NOMO-1 treated with dmso at 0.1 percent for 144 hours (cell line): Measurements from ENCODE around the gene CFAP97.
"Not testable (repeated sequence)": the region's sequence is repeated elsewhere in the genome, so short reads cannot be mapped to it uniquely, and the experiment has no call there.

Experiments used
- DNase-seq: peaks from one replicate; lab custom pipeline; 2025; ENCODE audit not compliant: unreplicated experiment; lab: John Stamatoyannopoulos, UW

Gene CFAP97

DNA sequence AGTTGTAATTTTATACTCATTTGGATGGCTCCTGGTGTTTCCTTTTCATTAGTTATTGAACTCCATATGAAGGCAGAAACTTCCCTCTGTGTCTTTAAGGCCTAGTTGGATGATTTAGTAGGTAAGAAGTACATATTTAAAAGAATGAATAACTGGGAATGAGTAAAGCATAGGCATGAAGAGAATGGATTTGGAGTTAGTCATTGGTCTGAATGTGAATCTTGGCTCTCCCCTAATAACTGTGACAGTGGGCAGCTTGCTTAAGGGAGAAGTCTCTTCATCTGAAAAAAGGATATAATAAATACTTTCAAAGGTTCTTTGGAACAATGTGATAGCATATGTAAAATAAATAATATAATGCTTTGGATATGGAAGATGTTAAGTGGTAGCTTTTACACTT is 18.8 kb upstream of the CFAP97 start:
- no peak for DNase-seq

DNA sequence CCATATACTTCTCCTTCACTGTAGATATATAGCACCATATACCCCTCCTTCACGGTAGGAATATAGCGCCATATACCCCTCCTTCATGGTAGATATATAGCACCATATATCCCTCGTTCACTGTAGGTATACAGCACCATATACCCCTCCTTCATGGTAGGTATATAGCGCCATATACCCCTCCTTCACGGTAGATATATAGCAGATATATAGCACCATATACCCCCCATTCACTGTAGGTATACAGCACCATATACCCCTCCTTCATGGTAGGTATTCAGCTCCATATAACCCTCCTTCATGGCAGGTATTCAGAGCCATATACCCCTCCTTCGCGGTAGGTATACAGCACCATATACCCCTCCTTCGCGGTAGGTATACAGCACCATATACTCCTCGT is 18.1 kb upstream of the CFAP97 start:
- DNase-seq = no peak

DNA sequence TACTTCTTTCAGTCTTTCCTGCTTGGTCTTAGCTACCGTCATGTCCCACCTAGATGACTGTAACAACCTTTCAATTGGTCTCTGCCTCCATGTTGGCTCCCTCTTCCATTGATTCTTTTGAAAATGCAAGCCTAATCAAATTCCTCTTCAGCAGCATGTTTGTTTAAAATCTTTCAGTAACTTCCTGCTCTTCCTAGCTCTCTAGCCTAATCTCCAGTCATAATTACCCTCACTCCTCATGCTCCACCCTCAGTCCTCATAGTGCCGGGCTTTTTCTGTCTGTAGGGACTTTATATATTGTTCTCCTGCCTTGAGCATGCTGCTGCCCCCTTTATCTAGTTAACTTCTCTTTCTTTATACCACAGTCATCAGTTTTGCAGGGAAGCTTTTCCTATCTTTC is 17.7 kb upstream of the CFAP97 start:
- no peak for DNase-seq

DNA sequence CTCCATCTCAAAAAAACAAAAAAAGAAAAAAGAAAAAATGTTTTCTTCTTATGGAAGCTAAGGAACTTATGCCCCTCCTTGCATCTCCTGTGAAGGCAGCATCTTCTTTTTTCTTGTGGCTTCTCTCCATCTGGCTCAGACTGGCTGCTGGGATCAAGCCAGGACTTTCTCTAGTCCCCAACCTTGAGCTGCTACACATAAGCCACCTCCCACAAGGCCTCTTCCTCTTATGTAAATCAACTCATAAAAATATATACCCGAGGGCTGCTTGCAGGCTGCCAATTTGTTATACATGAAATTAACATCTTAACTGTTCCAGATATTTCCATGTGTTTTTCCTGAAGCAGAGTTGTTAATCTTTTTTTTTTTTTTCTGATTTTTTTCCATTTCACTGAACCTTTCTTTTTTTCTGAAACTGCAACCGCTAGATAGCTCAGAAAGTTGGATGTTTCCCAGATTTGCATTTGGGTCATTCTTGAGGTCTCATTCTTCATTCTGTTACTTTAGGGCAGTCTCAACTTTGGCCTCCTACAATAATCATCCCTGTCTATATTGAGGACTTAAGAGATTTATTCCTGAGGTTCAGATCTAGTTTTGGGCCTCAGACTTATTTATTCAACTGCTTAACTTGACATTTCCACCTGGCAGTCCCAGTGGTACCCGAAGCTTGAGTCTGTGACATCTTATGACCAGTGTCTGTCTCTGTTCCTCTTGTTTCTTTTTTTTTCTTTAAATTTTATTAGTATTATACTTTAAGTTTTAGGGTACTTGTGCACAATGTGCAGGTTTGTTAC is 15.9 kb upstream of the CFAP97 start:
- DNase-seq = peak; percentile 27

DNA sequence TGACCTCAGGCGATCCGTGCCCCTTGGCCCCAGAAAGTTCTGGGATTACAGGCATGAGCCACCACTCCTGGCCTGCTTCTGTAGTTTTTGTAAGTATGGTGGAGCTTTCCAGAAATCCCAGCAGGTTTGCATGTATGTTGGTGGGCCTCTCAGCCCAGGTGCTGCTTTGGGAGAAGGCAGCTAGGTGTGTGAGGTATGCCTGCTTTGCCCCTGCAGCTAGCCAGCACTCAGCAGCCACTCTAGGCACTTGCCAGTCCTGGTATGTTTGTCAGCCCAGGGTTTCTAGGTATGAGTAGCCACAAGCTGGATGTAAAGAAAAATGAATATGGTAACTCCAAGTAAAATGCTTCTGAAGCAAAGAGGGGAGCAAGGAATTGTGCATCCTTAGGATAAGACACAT is 14.5 kb upstream of the CFAP97 start:
- no peak for DNase-seq

DNA sequence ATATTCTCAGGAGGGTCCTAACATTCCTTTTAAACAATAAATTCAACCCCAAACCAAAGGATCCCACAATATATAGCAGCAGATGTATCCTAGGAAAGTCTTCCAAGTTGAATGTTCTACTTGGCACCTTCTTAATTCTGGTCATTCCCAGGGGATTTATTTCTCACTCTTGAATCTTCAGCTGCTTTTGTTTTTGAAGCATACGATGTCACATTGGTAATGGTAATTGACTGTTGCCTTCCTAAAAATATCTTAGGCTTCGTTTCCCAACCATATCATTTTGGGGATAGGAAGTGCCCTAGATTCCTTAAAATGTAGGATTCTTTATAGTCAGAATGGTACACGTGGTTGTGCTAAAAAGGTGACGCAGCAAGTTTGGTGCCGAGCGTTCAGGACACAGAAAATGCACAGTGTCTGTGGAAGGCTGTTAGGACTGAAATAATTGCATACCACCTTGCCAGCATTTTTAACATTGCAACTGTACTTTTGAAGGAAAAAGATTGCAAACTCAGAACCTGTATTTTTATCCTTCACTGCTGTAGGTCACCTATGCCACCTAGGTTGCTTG is 13.7 kb upstream of the CFAP97 start:
- no peak for DNase-seq

DNA sequence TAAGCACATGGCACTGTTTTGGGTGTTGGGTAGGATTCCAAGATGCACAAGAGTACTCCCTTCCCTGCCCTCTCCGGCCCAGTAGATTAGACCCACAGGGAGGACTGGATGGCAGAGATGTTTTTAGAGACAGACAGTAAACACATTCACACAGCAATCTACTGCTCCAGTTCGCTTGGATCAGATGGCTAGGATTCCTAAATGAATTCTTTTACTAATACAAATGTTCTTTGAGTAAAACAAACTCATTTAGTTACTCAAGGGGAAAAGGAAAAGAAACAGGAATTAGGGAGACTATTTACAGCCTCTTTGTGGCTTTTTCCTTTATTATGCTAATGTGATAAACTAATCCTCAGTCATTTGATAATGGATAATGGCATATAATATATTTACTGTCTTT is 11.5 kb upstream of the CFAP97 start:
- DNase-seq = no peak

DNA sequence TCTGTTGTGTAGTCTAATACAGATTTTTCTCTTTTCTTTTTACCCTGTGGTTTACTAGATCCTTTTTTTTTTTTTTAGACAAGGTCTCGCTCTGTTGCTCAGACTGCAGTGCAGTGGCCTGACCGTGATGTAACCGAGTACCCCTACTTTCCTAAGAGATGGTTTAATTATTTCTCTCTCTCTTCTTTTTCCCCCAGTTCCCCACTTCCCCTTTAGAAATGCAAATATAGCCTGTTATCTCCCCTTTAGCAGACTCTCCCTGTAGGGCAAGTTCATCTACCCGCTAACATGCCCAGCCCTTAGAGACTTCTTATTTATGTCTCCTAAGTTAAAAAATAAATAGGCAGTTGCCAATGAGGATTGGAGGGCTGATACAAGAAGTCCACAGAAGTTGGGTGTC is 10.1 kb upstream of the CFAP97 start:
- peak; percentile 14 for DNase-seq

DNA sequence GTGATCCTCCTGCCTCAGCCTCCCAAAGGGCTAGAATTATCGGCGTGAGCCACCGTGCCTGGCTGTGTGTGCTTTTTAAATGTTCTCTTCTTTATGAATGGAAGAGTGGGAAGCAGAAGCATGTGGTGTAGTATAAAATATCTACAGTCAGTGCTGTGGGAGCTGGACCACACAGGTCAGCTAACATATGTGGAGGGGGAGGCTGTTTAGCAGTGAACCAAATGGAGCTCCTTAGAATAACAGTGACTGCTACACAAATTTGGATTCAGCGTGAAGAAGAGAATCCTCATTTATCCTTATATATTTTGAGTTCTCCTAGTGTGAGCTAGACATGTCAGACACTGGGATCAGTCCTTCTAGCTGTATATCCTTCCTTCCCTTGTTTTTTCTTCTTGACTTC is 8.8 kb upstream of the CFAP97 start:
- DNase-seq = no peak

DNA sequence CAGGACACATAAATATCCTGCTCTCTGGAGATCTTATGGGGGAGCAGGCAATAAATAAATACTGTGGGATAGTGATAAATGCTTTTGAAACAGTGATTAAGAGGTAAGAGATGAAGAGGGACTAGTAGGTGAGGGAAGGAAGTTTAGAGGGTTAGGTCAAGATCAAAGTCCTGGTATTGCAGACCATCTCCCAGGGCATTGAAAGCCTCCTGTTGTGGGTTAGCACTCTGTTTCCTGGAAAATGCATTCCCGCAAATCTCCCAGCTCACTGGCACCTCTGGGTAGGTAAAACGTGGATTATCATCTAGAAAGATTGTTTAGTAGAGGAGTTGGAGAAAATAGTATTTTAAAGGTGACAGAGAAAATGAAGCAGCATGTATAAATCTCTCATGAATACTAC is 7.8 kb upstream of the CFAP97 start:
- DNase-seq = no peak

DNA sequence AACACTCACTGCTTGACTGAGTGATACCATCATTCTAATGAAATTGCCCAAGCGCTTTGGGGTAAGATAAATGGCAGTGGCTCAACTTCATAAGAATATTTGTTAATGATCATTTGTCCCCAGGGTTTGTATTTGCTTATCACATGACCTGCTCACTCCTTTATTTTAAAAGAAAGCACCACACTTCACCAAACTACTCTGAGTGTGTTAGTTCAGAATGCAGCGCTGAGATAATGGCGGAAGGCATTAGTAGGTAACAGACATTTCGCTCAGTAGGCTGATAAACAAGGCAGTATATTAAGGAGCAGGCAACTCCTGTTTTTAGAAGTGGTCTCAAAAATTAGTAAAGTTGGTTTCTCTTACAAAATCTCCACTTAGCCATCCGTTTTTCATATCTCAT is 7.2 kb upstream of the CFAP97 start:
- no peak for DNase-seq

DNA sequence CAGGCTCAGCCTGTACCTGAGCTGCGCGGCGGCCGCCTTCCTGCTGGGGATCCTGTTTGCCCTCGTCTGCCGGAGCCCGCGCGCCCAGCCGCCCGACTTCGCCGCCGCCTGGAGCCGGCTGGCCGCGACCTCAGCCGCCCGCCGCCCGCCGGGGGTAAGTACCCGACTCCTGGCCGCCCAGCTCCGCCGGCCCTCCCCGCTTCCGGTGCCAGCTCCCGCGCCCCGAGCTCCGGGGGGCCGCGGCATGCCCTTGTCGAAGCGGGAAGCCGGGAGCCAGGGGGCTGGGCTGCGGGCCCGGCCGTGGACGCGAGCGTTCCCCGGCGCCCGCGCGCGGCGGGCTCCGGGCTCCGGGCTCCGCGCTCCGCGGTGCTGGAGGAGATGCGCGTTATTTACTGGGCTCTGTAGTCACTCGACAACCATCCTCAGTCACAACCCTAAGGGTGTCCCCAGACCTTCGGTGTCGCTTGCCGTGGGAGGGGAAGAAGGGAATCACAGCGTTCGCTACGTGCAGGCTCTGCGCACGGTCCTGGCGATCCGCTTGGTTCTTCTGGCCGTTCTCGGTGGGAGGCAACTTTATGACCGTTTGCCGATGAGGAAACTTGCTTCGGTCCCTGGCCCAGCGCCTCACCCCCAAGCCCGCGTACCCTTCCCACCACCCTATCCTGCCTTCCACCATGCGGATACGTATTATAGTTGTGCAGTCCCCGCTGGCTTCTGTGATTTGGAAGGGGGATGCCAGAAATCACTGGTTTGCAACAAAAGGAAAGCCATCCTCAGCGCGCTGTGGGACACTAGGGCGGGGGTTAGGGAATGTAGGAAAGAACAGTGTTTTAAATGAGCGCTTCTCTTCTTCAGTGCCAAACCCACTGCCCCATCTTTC is 6.5 kb upstream of the CFAP97 start:
- peak; percentile 5 for DNase-seq

DNA sequence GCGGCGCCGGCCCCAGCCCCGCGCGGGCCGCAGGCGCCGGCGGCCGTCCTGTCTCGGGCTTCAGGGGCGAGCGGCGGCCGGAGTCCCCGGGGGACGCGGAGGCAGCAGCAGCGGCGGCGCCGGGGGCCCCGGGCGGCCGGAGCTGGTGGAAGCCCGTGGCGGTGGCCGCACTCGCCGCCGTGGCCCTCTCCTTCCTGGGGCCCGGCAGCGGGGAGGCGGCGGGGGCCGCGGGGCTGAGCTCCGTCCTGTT is 6.0 kb upstream of the CFAP97 start:
- not testable (repeated sequence) for DNase-seq

DNA sequence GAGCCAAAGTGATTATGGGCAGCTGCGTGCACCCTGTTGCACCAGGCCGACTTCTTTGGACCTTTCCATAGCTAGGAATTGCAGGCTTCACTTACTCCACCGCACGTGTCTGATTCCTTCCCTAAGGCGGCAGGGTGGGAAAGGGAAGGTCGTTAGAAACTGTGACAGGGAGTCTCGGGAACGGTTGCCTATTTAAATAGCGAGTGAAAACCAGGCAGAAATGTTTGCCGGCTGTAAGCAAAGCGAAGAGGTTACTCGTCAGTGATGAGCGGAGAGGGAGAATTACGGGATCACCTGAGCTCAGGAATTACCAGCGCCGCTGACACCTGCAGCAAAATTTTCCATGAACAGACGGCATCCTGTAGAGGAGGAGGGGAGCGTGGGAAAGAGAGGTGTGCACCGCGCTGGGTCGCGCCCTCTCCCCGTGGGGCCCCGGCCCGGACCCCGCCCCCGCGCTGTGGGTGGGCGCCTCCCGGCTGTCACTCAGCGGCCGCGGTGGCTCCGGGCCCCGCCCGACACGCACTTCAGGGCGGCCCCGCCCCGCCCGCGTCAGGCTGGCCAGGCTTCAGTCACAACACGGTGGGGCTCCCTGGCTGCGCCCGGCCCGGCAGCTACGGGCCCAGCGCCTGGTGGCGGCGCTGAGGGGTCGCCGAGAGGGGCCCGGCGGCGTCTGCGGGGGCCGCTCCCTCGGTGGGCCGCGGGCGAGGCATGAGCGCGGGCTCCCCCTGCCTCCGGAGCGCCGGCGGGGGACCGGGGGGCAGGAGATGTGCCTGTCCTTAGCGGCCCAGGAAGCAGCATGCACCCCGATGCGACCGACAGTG is 5.4 kb upstream of the CFAP97 start, which contains the start of gene SNX25:
SNX25 (plus strand) TSS at position 568 of the 821 bp plus-strand sequence; CDS start at position 797, 229 bp downstream.
- peak; percentile 39 for DNase-seq

DNA sequence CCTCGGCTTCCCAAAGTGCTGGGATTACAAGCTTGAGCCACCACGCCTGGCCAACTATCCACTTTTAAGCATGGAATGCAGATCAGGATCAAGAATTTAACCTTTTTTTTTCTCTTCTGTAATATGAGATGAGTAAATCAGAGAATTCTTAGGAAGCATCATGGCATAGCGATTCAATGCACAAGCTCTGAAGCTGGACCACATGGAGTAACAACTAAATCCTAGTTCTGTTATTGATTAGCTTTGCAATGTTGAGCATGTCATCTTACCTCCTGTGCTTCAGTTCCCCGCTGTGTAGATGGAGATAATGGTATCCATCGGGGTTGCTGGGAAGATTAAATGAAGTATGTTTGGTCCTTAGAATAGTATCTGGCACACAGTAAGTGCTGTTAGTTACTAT is 3.7 kb upstream of the CFAP97 start:
- no peak for DNase-seq

DNA sequence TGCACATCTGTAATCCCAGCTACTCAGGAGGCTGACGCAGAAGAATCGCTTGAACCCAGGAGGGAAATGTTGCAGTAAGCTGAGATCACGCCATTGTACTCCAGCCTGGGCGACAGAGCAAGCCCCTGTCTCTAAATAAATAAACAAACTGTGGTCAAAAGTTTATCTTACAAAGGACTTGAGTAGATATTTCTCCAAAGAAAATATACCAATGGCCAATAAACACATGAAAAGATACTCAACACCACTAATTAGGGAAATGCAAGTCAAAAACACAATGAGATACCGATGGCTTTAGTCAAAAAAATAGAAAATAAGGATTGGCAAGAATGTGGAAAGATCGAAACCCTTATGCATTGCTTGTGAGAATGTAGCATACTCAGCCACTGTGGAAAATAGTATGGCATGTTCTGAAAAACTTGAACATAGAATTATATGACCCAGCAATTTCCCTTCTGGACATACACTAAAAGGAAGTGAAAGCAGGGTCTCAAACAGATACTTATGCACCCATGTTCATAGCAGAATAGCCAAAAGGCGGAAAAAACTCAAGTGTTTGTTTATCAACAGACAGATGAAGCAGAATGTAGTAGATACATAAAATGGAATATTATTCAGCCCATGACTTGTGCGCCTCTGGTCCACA is 2.0 kb upstream of the CFAP97 start:
- DNase-seq = peak; percentile 36

DNA sequence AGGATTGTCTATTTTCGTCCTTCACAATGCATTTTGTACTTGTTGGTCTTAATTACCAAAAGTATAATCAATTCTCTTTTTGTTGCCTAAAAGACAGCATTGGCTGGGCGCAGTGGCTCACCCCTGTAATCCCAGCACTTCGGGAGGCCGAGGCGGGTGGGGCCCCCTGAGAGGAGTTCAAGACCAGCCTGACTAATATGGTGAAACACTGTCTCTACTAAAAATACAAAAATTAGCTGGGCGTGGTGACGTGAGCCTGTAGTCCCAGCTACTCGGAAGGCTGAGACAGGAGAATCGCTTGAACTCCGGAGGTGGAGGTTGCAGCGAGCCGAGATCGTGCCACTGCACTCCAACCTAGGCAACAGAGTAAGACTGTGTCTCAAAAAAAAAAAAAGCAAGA is 1.3 kb upstream of the CFAP97 start:
- DNase-seq = not testable (repeated sequence)

DNA sequence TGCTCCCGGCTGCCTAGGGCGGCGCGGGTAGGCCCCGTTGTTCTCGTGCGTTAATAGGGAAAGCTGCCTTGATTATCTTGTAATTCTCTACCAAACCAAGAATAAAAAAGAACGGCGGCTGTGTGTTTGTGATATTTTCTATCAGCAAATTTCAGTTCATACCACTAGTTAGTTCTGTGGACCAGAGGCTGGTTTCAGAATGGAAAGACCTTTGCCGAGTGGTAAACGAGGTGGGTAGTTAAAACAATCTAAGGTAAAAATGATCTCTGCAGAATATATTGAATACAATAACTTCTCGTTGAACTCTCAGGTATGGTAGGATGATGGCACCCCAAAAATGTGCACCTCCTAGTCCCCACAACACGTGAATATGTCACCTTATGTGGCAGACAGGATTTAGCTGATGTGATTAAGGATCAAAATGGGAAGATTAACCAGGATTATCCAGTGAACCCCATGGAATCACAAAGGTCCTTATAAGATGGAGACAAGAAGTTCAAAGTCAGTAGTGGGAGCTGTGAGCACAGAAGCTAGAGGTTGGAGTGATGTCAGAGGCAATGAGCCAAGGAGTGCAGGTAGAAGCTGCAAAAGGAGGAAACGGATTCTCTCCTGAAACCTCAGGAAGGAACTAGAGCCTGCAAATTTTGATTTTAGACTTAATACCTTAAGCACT is 574 bp upstream of the CFAP97 start:
- no peak for DNase-seq

DNA sequence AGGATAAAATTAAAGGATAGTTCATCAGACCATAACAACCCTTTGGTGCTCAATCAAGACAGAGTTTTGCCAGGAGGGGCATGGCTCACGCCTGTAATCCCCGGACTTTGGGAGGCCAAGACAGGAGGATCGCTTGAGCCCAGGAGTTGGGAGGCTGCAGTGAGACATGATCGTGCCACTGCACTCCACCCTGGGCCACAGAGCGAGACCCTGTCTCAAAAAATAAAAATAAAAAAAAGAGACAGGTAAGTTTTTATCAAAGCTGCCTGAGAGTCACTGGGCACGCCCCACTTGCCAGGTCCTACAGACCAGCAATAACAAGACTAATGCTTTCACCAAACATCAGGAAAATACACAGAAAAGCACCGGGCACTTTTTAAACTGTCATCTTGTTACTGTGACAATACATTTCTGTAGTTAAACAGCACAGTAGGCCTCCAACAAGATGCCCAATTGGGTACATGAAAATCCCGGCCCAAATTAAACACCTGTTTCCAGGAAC is 765 bp downstream of the CFAP97 start:
- no peak for DNase-seq
